GM12875 (cell line): Measurements from ENCODE around the gene SMYD2.

ENCODE experiments used
- H3K4me3 ChIP-seq: one replicate; pipeline ENCODE4 v1.5.1; 2011; ENCODE audit warnings: low read depth, low read length, control low read depth
- CTCF ChIP-seq: IDR thresholded peaks from 2 replicates; pipeline ENCODE4 v1.5.1; 2011; ENCODE audit warnings: low read depth, mild to moderate bottlenecking, control low read depth, inconsistent platforms, low read length, moderate library complexity, borderline replicate concordance; ENCODE audit not compliant: insufficient read depth

Gene SMYD2

GRCh38 chr1:214247501-214248041, 33.4 kb upstream of the SMYD2 start:
- H3K4me3 ChIP-seq, result no peak overlapping the region
- no peak for TF ChIP-seq CTCF

- no peak for TF ChIP-seq CTCF
- H3K4me3 ChIP-seq, result no peak overlapping the region
Observed at GRCh38 chr1:214248311-214249085, 32.5 kb upstream of the SMYD2 start.

GRCh38 chr1:214249651-214250050, 31.3 kb upstream of the SMYD2 start:
- no peak for TF ChIP-seq CTCF
- no peak overlapping the region for H3K4me3 ChIP-seq

GRCh38 chr1:214251354-214251753, 29.6 kb upstream of the SMYD2 start:
- H3K4me3 ChIP-seq, result no peak overlapping the region
- TF ChIP-seq CTCF, result no peak

GRCh38 chr1:214255509-214255908, 25.4 kb upstream of the SMYD2 start:
- no peak for TF ChIP-seq CTCF
- H3K4me3 ChIP-seq, result no peak overlapping the region

GRCh38 chr1:214259353-214259977, 21.5 kb upstream of the SMYD2 start:
- TF ChIP-seq CTCF, result no peak
- no peak overlapping the region for H3K4me3 ChIP-seq
